Adrenal gland (tissue), 12 donors: ENCODE data around the gene MTMR8. TPM values are rescaled to one million over a fixed set of nuclear protein-coding genes. Genes with fewer than 3 reads are reported as not detected.

Experiments
- DNase-seq, 7 donors: peaks; one replicate each; pipeline ENCODE4 v3.0.0-alpha.2; 2019 to 2020
- H3K27ac ChIP-seq, 5 donors: fragments of 200-600 bp; sonication (generic) in 4 of 5; 1 replicate in 3 of 5; 2 replicates in 2 of 5; pipeline versions ENCODE4 v1.5.1 to v1.8.0; 2016 to 2020; ENCODE audit warnings: mild to moderate bottlenecking in 1 of 5
- H3K27me3 ChIP-seq: fragments of 200-600 bp; 2 replicates; pipeline ENCODE4 v1.8.0; 2021
- H3K36me3 ChIP-seq, 2 donors: fragments of 200-600 bp; replicated peaks in 1 of 2; 1 replicate in 1 of 2; 2 replicates in 1 of 2; pipeline versions ENCODE4 v1.5.1 to v1.8.0; 2018 to 2022
- H3K4me1 ChIP-seq, 2 donors: fragments of 200-600 bp; replicated peaks in 1 of 2; 1 replicate in 1 of 2; 2 replicates in 1 of 2; pipeline versions ENCODE4 v1.5.1 to v1.8.0; 2018 to 2021
- H3K4me3 ChIP-seq, 4 donors: fragments of 200-600 bp; sonication (generic) in 3 of 4; one replicate each; pipeline ENCODE4 v1.5.1; 2016 to 2018
- H3K9me3 ChIP-seq, 3 donors: fragments of 200-600 bp; sonication (generic) in 1 of 3; replicated peaks in 1 of 3; 1 replicate in 2 of 3; 2 replicates in 1 of 3; pipeline versions ENCODE4 v1.5.1 to v1.8.0; 2016 to 2021
- CTCF ChIP-seq, 6 experiments: fragments of 450-650 bp in 4 of 6; fragments of 200-600 bp in 2 of 6; sonication (generic) in 1 of 6; IDR thresholded peaks; 1 replicate in 5 of 6; 2 replicates in 1 of 6; pipeline versions ENCODE4 v1.5.1 to v1.8.0; 2016 to 2021; ENCODE audit warnings: antibody characterized with exemption in 6 of 6, mild to moderate bottlenecking in 2 of 6, moderate library complexity in 1 of 6
- POLR2A ChIP-seq, 2 donors: fragments of 450-650 bp; IDR thresholded peaks; one replicate each; pipeline ENCODE4 v1.6.1; 2017; ENCODE audit warnings: antibody characterized with exemption in 2 of 2, mild to moderate bottlenecking in 2 of 2, moderate library complexity in 1 of 2
- WGBS, 4 donors: extraction: QIAGEN DNeasy Blood & Tissue Kit in 2 of 4; methylation state at CpG; one replicate each; pipeline versions ENCODE4 v1.1.5 to v1.1.7; 2013 to 2017; 5-methylcytosine and 5-hydroxymethylcytosine counted together
- intact Hi-C, 2 donors: fragments of 100-400 bp; cut with DNase I; formaldehyde crosslinking; loops; one replicate each; pipeline versions ENCODE4 v1.14.1 to v1.15.0; 2022 to 2023
- polyA plus RNA-seq, 3 donors: library from polyadenylated mRNA; stranded (reverse); fragments of 200-250 nt in 2 of 3; fragments of 350-450 nt in 1 of 3; fragmentation: Illumina TruSeq in 1 of 3; extraction: RNeasy Lipid Tissue Mini Kit (QIAGEN cat#74804) in 1 of 3; gene quantifications; one replicate each; pipeline ENCODE4 v1.2.3, GENCODE V29; 2013 to 2014
- total RNA-seq, 9 donors: library from RNA; depleted of rRNA in 4 of 9; stranded (reverse); fragments of >200 nt in 4 of 9; fragments of 120-200 nt in 1 of 9; fragmentation: NEBNext Ultra II Directional in 1 of 9; extraction: Animal tissue kit (Norgen Biotek cat#: 25700) in 1 of 9; gene quantifications; one replicate each; pipeline versions ENCODE4 v1.1.0 to v1.2.4, GENCODE V29; 2013 to 2023
- donor health status: healthy with polysubstance abuse.
- donor health status: Bipolar disorder and iron deficiency.
- donor health status: DM: yes; HTN: yes; CAD: no.
- donor health status: DM: no; HTN: no; CAD: no.
- donor health status: DM: no; HTN: no; CAD: no.
- donor health status: DM: yes; HTN: yes; CAD: no.

Gene MTMR8
- total and polyA plus RNA-seq, 12 donors: 0.71 to 39.5 (median 2.1) TPM

- H3K4me3 ChIP-seq: no peak overlapping the region
- peaks cover 4% of the 10 kb centered on the region for H3K27me3 ChIP-seq
- 81 to 100% (median 93%) methylated on average over 2 of the region's 2 CpGs for WGBS, 4 donors
- no peak for DNase-seq
- no peaks in the 10 kb centered on the region for H3K36me3 ChIP-seq
- peaks cover 0 to 7% (median 0%) of the 10 kb centered on the region in 3 donors for H3K9me3 ChIP-seq
- intact Hi-C loops: no loop called here
- no peak overlapping the region for H3K27ac ChIP-seq
- TF ChIP-seq POLR2A (IDR thresholded peaks at IDR 0.05): no peak
- TF ChIP-seq CTCF (IDR thresholded peaks at IDR 0.05): no peak
- no peaks in the 10 kb centered on the region for H3K4me1 ChIP-seq
These were observed 73.7 kb downstream of the MTMR8 start for GRCh38 chrX:64321507-64321906.

- TF ChIP-seq POLR2A (IDR thresholded peaks at IDR 0.05): no peak
- TF ChIP-seq CTCF (IDR thresholded peaks at IDR 0.05): no peak
- Histone ChIP-seq H3K36me3 (no peaks in the 10 kb centered on the region), H3K9me3 (no peaks in the 10 kb centered on the region), H3K27me3 (peaks cover 4% of the 10 kb centered on the region), H3K4me3 (no peak overlapping the region), H3K27ac (no peak overlapping the region), H3K4me1 (no peaks in the 10 kb centered on the region)
- no peak for DNase-seq
- 71 to 93% (median 87%) methylated on average over 1 of the region's 1 CpG for WGBS, 4 donors
- intact Hi-C loops: no loop called here
These were observed 81.6 kb downstream of the MTMR8 start for GRCh38 chrX:64313624-64314023.

- H3K27me3 ChIP-seq: no peaks in the 10 kb centered on the region
- intact Hi-C loops: no loop called here
- no peak overlapping the region for H3K27ac ChIP-seq
- H3K36me3 ChIP-seq: no peaks in the 10 kb centered on the region
- no peaks in the 10 kb centered on the region for H3K4me1 ChIP-seq
- no peak for DNase-seq
- no peak overlapping the region for H3K4me3 ChIP-seq
- 90 to 95% (median 94%) methylated on average over 7 of the region's 7 CpGs for WGBS, 4 donors
- no peak for TF ChIP-seq CTCF (IDR thresholded peaks at IDR 0.05)
- no peak for TF ChIP-seq POLR2A (IDR thresholded peaks at IDR 0.05)
- no peaks in the 10 kb centered on the region for H3K9me3 ChIP-seq
These were observed 88.5 kb downstream of the MTMR8 start for GRCh38 chrX:64306712-64307111.

GRCh38 chrX:64291123-64291522 is 104.1 kb downstream of the MTMR8 start:
- 57 to 77% (median 70%) methylated on average over 2 of the region's 2 CpGs for WGBS, 4 donors
- H3K27me3 ChIP-seq: no peaks in the 10 kb centered on the region
- no peak overlapping the region for H3K27ac ChIP-seq
- H3K4me1 ChIP-seq: no peaks in the 10 kb centered on the region
- intact Hi-C loops: no loop called here
- no peak for DNase-seq
- no peaks in the 10 kb centered on the region for H3K36me3 ChIP-seq
- no peak for TF ChIP-seq POLR2A (IDR thresholded peaks at IDR 0.05)
- TF ChIP-seq CTCF (IDR thresholded peaks at IDR 0.05): no peak
- H3K4me3 ChIP-seq: no peak overlapping the region
- no peaks in the 10 kb centered on the region for H3K9me3 ChIP-seq
